Nephron progenitor cell (in vitro differentiated cells): ENCODE data around the gene MSL3B.

Experiments used
- DNase-seq: peaks from one replicate; pipeline ENCODE4 v3.0.0; 2021
- H3K27ac Mint-ChIP-seq: 2 replicates; pipeline ENCODE4 v1.8.0; 2021; ENCODE audit warnings: mild to moderate bottlenecking, moderate library complexity, mixed read lengths
- H3K27me3 Mint-ChIP-seq: 2 replicates; pipeline ENCODE4 v1.8.0; 2021; ENCODE audit warnings: mild to moderate bottlenecking, low read depth, mixed read lengths; ENCODE audit not compliant: poor library complexity
- H3K36me3 Mint-ChIP-seq: 2 replicates; pipeline ENCODE4 v1.8.0; 2021; ENCODE audit warnings: low read depth, mixed read lengths
- H3K4me1 Mint-ChIP-seq: 2 replicates; pipeline ENCODE4 v1.8.0; 2021; ENCODE audit warnings: mixed read lengths
- H3K4me3 Mint-ChIP-seq: 2 replicates; pipeline ENCODE4 v1.8.0; 2021; ENCODE audit warnings: mild to moderate bottlenecking, moderate library complexity, mixed read lengths
- H3K9me3 Mint-ChIP-seq: 2 replicates; pipeline ENCODE4 v1.8.0; 2021; ENCODE audit warnings: mild to moderate bottlenecking, moderate library complexity, mixed read lengths
- TF ChIP-seq, protein P1 (sequence below): fragments of 200-600 bp; sonication (generic); IDR thresholded peaks from 2 replicates; pipeline ENCODE4 v1.5.0; 2021; ENCODE audit warnings: antibody characterized with exemption

The MSL3B gene

DNA sequence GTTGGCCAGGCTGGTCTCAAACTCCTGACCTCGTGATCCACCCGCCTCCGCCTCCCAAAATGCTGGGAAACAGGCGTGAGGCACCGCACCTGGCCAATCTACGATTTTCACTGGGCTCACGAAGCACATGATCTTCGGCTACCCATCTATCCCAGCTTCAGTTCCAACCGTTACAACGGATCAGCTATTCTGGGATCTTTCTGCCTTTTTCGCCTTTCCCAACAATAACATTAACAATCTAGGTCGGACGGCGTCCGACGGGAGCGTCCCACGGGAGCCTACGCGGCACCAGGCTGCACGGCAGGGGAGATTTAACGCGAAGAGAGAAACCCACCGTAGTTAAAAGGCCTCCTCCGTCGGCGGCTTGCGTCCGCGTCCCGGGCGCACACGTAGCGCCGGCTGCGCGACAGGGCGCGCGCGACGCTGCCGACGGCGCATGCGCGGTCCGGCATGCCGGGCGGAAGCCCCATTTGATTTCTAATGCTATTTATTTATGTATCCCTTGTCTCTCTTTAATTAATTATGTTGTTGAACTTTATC, at the start of gene MSL3B:
Gene MSL3B (minus strand): TSS at position 394 of the 540 bp plus-strand sequence.
- peak; percentile 49 for DNase-seq
- peak within 1 kb of the TSS; percentile 88 for H3K4me3 Mint-ChIP-seq
- peaks cover 49% of the 10 kb centered on the region for H3K36me3 Mint-ChIP-seq
- peaks cover 8% of the 10 kb centered on the region for H3K4me1 Mint-ChIP-seq
- H3K9me3 Mint-ChIP-seq, result peaks cover 70% of the 10 kb centered on the region
- no peak within 1 kb of the TSS for H3K27ac Mint-ChIP-seq
- H3K27me3 Mint-ChIP-seq, result peaks cover 43% of the 10 kb centered on the region
- TF ChIP-seq, protein P1, sequence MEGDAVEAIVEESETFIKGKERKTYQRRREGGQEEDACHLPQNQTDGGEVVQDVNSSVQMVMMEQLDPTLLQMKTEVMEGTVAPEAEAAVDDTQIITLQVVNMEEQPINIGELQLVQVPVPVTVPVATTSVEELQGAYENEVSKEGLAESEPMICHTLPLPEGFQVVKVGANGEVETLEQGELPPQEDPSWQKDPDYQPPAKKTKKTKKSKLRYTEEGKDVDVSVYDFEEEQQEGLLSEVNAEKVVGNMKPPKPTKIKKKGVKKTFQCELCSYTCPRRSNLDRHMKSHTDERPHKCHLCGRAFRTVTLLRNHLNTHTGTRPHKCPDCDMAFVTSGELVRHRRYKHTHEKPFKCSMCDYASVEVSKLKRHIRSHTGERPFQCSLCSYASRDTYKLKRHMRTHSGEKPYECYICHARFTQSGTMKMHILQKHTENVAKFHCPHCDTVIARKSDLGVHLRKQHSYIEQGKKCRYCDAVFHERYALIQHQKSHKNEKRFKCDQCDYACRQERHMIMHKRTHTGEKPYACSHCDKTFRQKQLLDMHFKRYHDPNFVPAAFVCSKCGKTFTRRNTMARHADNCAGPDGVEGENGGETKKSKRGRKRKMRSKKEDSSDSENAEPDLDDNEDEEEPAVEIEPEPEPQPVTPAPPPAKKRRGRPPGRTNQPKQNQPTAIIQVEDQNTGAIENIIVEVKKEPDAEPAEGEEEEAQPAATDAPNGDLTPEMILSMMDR, result no peak

DNA sequence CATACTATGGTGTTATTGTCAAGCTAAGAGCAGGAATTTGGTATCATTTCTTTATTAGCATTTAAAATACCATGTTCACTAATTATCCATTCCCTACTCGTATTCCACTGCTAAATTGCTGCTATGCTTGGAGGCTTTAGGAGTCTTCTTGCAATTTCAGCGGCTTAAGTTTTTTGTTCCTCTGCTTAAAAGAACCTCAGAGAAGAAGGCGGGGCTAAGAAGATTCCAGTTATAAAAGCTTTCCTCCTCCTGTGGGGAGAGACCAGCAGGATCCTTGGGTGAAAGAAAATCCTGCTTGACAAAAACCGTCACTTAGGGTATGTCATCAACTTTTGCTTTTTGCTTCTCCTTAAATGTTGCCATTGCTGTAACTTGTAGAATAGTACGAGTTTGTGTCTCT, 48.9 kb upstream of the MSL3B start, which contains the start of gene TRPM8:
Gene TRPM8 (plus strand): TSS at position 258 of the 400 bp plus-strand sequence. CDS start 9,165 bp downstream, outside the sequence.
- no peaks in the 10 kb centered on the region for H3K4me1 Mint-ChIP-seq
- peaks cover 33% of the 10 kb centered on the region for H3K27me3 Mint-ChIP-seq
- H3K4me3 Mint-ChIP-seq, result no peak within 1 kb of the TSS
- TF ChIP-seq, protein P1, result no peak
- DNase-seq, result no peak
- no peaks in the 10 kb centered on the region for H3K9me3 Mint-ChIP-seq
- H3K36me3 Mint-ChIP-seq, result no peaks in the 10 kb centered on the region
- no peak within 1 kb of the TSS for H3K27ac Mint-ChIP-seq

DNA sequence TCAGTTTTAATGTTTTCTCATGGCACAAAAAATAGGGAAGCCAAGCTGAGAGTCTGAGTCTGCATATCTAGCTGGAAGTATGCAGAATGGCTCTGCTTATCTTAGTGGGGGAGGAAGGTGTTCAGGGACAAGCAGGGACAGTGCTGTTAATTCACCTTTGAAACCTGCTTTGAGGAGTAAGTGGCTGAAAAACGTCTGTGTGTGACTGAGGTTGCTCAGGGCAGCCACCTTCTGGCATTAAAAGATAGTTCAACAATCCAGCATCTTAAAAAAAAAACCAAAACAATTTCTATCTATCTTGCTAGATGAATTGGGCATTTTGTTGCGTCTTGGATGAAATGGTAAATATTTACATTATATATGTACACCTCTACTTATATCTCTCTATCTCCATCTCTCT, 46.9 kb upstream of the MSL3B start:
- H3K36me3 Mint-ChIP-seq, result no peaks in the 10 kb centered on the region
- no peak overlapping the region for H3K4me3 Mint-ChIP-seq
- H3K4me1 Mint-ChIP-seq, result no peaks in the 10 kb centered on the region
- TF ChIP-seq, protein P1, result peak; percentile 13
- no peak overlapping the region for H3K27ac Mint-ChIP-seq
- no peak for DNase-seq
- H3K9me3 Mint-ChIP-seq, result no peaks in the 10 kb centered on the region
- peaks cover 42% of the 10 kb centered on the region for H3K27me3 Mint-ChIP-seq

DNA sequence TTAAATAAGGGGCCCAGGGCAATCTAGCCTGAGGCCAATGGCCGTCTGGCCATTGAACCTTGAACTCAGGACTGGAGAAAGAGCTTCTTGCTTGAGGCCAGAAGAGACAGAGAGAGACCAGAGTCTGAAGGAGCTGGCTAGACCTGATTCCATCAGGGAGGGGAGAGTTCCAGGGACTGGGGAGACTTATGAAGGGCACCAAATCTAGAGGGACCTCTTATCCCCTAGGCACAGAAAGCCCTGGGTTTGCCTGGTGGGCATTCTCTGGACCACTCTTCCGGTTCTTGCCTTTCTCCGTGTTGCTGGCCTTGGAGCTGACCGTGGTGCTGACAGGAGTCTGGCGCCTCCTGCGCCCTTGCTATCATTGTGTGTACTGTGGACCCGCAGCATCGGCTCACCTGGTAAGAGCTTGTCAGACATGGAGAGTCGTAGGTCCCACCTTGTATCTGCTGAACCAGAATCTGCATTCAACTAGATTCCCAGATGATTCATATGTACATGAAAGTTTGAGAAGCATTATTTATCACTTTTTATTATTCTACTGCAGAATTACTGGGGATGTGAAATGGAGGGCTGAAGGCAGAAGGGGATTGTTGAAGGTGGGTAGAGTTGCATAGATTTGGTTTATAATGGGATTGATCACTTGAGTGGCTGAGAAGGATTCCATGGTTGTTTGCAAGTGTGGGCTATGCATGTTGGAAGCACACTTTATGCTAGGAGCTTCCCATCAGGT, 44.7 kb upstream of the MSL3B start:
- TF ChIP-seq, protein P1, result no peak
- Mint-ChIP-seq H3K4me3 (no peak overlapping the region), H3K36me3 (no peaks in the 10 kb centered on the region), H3K4me1 (no peaks in the 10 kb centered on the region), H3K9me3 (no peaks in the 10 kb centered on the region), H3K27me3 (peaks cover 47% of the 10 kb centered on the region), H3K27ac (no peak overlapping the region)
- peak; percentile 88 for DNase-seq

DNA sequence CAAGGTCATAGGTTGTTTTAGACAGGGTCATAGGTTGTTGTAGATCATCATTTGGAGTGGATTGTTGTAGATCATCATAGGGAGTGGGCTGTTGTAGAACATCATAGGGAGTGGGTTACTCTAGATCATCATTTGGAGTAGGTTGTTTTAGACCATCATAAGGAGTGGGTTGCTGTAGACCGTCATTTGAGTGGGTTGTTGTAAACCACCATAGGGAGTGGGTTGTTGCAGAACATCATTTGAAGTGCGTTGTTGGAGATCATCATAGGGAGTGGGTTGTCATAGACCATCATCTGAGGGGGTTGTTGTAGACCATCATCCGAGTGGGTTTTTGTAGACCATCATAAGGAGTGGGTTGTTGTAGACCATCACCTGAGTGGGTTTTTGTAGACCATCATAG, 39.4 kb upstream of the MSL3B start:
- TF ChIP-seq, protein P1, result no peak
- Mint-ChIP-seq H3K27me3 (peaks cover 44% of the 10 kb centered on the region), H3K27ac (no peak overlapping the region), H3K9me3 (peaks cover 4% of the 10 kb centered on the region), H3K4me3 (no peak overlapping the region), H3K4me1 (no peaks in the 10 kb centered on the region), H3K36me3 (no peaks in the 10 kb centered on the region)
- DNase-seq, result no peak

DNA sequence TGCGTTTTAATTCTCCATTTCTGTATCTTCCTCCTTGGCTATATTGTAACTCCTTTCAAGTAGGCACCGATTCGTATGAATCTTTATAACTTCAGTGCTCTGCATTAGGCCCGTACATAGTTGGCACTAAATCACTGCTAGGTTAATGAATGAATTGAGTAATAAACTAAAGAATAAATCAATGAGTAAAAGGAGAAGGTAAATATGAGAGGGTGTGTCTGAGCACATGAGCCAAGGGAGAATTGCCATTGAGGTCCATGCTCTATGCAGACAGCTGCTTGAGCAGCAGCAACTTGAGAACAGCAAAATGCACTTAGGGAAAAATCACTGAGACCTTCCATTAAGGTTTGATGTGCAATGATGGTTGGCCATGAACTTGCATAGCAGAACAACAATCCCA, 37.8 kb upstream of the MSL3B start:
- Mint-ChIP-seq H3K27me3 (peaks cover 47% of the 10 kb centered on the region), H3K36me3 (no peaks in the 10 kb centered on the region), H3K4me1 (no peaks in the 10 kb centered on the region), H3K4me3 (no peak overlapping the region), H3K9me3 (peaks cover 4% of the 10 kb centered on the region), H3K27ac (no peak overlapping the region)
- DNase-seq, result no peak
- TF ChIP-seq, protein P1, result no peak
